Measurements from ENCODE around the gene PLEKHN1.

- TF ChIP-seq CTCF (IDR thresholded peaks at IDR 0.05; ENCODE audit: insufficient read depth, low read length, poor library complexity, severe bottlenecking) (no peak), EZH2phosphoT487 (conservative IDR thresholded peaks at IDR 0.05; ENCODE audit: low read length) (no peak)
Observed at GRCh38 chr1:962381-963300, 3.6 kb upstream of the PLEKHN1 start.

All from SU-DHL-6 (cell line).